GM19099 (cell line): ENCODE measurements around the gene MANF.

Experiments
- POLR2A ChIP-seq: IDR thresholded peaks from 3 replicates; pipeline ENCODE4 v1.6.1; 2011; ENCODE audit warnings: low read depth; ENCODE audit not compliant: insufficient read length; ENCODE audit errors: extremely low read depth

The MANF gene

GRCh38 chr3:51357856-51358255 is 27.2 kb upstream of the MANF start:
- no peak for TF ChIP-seq POLR2A

- TF ChIP-seq POLR2A = no peak
Measured at GRCh38 chr3:51358981-51359380, 26.1 kb upstream of the MANF start.

DNA sequence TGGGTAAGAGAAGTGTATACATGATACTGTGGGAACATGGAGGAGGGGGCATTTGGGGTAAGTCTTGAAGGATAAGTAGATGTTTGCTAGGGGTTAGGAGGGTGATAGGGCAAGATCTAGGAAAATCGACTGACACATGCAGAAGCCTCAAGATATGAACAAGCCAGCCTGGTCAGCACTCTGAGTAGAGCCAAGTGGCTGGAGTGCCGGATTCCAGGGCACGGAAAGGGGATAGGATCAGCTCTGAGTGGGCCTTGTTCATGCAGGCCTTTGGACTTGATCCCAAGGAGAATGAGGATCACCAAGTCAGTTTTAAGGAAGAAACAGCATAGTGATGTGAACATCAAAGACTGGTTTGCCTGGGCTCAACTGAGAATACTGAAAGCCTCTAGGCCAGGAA is 24.3 kb upstream of the MANF start:
- no peak for TF ChIP-seq POLR2A

- no peak for TF ChIP-seq POLR2A
Measured at GRCh38 chr3:51361746-51362145, 23.3 kb upstream of the MANF start.

GRCh38 chr3:51362476-51362875 is 22.6 kb upstream of the MANF start:
- TF ChIP-seq POLR2A = no peak

GRCh38 chr3:51371943-51372557 is 13.0 kb upstream of the MANF start:
- no peak for TF ChIP-seq POLR2A

DNA sequence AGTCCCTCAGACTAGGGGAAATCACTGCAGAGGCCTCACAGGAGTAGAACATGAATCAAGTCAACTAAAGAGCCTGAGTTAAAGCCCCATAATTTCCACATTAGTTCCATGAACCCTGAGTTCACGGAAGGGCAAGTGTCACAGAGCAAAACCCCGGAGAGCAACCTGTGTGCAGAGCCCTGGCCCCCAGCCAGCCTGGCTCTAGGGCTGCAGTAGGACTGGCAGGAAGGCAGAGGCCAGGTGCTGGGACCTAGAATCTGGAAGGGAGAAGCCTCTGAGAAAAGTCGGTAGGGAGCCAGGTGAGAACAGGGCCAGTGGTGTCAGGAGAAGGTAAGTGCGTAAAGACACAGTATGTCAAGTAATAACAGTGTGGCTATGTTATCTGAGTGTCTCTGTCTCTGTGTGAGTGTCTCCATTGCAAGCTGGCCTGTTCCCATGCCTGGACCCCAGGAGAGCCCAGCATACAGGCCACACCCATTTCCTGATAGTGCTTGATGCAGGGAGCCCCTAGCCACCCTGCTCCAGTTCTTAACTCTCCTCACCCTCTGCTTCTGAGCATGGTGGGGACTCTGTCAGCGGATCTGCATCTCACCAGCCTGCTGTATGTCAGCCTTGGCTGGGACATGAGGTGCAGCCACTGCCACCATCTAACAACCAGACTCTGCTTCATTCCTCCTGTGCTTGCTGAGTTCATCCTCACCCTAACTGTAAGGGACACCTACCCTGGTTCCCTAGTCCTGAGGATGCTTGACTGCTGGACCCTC is 11.3 kb upstream of the MANF start:
- no peak for TF ChIP-seq POLR2A

GRCh38 chr3:51374456-51374855 is 10.6 kb upstream of the MANF start:
- no peak for TF ChIP-seq POLR2A

DNA sequence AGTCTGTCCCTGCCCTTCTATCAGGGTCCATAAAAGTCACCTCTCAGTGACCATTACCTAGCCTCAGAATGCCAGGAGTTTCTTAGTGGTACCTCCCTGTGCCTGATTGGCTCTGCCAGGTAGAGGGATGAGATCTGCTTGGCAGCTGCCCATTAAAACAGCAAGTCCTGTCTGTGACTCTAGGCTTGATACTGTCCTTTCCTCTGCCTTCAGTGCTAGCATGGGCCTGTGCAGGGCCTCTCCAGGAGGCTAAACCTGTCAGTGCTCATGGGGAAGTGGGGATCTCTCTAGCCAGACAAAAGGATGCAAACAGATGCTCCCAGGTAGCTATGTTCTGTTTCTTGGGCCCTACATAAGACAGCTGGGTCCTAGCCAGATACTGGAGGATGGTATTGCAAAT is 10.0 kb upstream of the MANF start:
- TF ChIP-seq POLR2A = no peak

- TF ChIP-seq POLR2A = no peak
Measured at GRCh38 chr3:51375571-51375970, 9.5 kb upstream of the MANF start.

DNA sequence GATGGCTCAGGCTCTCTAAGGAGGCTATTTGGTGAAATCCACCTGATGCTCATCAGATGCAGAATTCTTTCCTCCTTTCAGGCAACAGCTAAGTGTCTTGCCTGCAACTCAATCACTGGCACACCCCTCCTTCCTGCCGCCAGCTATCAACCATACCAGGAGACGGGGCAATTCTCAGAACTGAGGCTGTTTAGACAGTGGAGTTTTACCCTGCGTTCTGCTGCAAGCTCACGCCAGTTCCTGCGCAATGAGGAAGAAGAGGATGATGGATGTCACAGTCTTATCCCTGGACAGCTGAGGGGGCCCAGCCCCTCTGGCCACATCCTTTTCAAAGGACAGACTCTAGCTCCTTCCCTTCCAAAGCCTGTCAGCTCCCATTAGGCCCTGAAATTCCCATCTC is 7.0 kb upstream of the MANF start:
- no peak for TF ChIP-seq POLR2A

DNA sequence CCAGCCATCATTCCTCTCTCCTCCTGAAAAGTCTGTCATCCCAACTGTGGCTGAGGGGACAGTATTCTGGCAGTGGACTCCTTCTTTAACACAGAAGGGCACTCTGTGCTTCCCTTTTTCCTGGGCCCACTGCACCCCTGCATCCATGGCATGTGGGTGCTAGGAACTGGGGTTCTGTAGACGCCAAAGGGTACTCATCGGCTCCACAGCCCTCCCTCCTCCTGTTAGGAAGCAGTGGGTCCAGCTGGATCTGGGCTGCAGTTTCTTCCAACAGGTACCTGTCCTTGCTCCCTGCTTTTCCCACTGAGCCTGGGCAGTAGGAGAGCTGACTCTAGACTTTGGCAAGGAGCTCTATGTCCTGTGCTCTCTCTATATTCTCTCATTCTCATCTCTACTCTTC is 6.4 kb upstream of the MANF start:
- no peak for TF ChIP-seq POLR2A

GRCh38 chr3:51379301-51379700 is 5.8 kb upstream of the MANF start:
- no peak for TF ChIP-seq POLR2A

DNA sequence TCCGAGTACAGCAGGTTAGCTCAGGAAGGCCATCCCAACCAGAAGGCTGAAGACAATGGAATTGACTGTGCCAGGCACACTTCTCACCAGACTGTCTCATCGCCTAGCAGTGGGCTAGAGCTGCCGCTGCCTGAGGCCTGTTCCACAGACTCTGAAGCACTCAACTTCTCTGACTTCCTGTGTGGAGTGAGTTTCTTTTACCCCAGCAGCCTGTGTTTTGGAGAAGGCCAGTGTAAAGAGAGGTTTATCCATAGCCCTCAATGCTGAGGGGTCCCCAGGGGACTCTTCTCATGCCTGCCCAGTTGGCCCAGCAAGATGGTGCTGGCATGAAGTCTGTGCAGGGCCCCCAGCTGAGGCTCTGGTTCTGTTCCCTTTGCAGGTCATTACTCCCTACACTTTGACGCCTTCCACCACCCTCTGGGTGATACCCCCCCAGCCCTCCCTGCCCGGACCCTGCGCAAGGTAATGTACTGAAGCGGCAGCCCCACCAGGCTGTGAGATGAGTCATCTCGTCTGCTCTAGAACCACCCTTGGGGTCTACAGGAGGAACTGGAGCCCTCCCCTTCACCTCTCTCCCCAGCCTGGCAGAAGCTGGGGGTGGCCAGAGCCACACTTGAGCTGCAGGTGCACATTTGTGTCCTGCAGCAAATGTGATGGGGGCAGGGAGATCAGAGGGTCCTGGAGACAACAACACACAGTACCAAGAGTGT is 5.2 kb upstream of the MANF start:
- TF ChIP-seq POLR2A = no peak

DNA sequence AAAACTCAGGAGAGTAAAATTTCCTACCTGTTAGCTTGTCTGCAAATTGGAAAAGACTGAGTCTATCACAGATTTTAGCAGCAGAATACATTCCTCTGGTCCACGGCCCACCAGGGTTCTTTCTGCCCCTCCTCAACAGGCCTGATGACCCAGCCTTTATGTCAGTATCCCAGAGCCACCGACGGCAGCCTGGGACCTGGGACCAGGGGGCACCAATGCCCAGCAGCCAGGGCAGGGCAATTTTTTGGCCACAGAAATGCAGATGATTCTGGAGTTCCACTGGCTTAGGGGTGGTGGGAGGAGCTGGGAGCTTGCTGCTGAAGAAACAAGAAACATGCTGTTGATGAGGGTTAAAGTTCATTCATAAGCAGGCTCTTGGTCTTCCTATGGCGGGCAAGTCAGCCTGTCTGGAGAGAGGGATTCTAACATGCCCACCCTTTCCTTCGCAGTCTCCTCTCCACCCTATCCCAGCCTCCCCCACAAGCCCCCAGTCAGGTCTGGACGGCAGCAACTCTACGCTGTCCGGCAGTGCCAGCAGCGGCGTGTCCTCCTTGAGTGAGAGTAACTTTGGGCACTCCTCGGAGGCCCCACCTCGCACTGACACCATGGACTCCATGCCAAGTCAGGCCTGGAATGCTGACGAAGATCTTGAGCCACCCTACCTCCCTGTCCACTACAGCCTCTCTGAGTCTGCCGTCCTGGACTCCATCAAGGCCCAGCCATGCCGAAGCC is 4.3 kb upstream of the MANF start:
- no peak for TF ChIP-seq POLR2A

DNA sequence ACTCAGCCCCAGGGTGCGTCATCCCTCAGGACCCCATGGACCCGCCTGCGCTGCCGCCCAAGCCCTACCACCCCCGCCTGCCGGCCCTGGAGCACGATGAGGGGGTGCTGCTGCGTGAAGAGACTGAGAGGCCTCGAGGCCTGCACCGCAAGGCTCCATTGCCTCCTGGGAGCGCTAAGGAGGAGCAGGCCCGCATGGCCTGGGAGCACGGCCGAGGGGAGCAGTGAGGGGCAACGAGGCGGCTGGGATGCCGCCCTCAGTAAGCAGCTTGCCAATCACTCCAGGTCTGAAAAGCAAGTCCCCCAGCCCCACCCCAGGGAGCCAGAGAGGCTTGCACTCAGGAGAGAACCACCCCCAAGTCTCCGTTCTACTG is 3.8 kb upstream of the MANF start:
- TF ChIP-seq POLR2A = no peak

- no peak for TF ChIP-seq POLR2A
Measured at GRCh38 chr3:51382076-51382745, 2.9 kb upstream of the MANF start.
